Measurements from ENCODE around the gene FGF10.

The FGF10 gene

GRCh38 chr5:44334622-44335021, 54.6 kb downstream of the FGF10 start:
- TF ChIP-seq, protein P1, sequence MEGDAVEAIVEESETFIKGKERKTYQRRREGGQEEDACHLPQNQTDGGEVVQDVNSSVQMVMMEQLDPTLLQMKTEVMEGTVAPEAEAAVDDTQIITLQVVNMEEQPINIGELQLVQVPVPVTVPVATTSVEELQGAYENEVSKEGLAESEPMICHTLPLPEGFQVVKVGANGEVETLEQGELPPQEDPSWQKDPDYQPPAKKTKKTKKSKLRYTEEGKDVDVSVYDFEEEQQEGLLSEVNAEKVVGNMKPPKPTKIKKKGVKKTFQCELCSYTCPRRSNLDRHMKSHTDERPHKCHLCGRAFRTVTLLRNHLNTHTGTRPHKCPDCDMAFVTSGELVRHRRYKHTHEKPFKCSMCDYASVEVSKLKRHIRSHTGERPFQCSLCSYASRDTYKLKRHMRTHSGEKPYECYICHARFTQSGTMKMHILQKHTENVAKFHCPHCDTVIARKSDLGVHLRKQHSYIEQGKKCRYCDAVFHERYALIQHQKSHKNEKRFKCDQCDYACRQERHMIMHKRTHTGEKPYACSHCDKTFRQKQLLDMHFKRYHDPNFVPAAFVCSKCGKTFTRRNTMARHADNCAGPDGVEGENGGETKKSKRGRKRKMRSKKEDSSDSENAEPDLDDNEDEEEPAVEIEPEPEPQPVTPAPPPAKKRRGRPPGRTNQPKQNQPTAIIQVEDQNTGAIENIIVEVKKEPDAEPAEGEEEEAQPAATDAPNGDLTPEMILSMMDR (conservative IDR thresholded peaks at IDR 0.05; ENCODE audit: control insufficient read depth, insufficient read depth, low read depth, low read length), result no peak

DNA sequence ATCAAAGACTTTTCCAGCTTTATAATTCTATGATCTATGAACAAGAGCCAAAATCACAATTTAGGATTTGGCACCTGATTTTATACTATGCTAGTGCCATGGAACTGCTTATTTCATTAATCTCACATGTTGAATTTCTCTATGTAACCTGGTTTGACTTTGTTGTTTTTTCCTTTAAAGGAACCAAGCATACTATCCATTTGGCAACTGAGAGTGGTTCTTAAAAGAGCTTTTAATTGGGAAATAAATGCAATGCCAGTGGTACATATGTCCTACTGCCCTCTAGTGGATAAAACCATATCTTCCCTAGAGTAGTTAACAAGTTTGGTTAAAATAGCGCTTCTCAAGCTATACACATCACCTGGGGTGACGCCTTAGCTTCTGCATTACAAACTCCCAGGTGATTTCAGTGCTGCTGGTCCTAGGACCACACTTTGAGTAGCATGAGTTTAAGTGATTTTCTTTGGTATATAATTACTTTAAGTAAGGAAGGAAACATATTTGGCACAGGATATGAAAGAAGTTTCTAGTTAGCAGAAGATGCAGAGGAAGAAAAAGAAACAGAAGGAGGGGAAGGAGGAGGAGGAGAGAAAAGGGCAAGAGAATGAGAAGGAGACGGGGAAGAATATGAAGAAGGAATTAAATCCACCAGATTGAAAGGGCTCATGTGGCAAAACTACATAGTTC, 56.8 kb downstream of the FGF10 start:
- TF ChIP-seq, protein P1 (conservative IDR thresholded peaks at IDR 0.05; ENCODE audit: control insufficient read depth, insufficient read depth, low read depth, low read length), result peak; percentile 74
- peak; percentile 74 for DNase-seq (ENCODE audit: low read depth)
- no peak overlapping the region for H3K4me3 ChIP-seq (ENCODE audit: control insufficient read depth, low read depth, low read length)

More at GRCh38 chr5:44334622-44335021, 54.6 kb downstream of the FGF10 start:
- DNase-seq (ENCODE audit: low read depth), result no peak
- no peak overlapping the region for H3K4me3 ChIP-seq (ENCODE audit: control insufficient read depth, low read depth, low read length)

- no peak for DNase-seq (ENCODE audit: low read depth)
- H3K4me3 ChIP-seq (ENCODE audit: control insufficient read depth, low read depth, low read length), result no peak overlapping the region
- TF ChIP-seq, protein P1 (conservative IDR thresholded peaks at IDR 0.05; ENCODE audit: control insufficient read depth, insufficient read depth, low read depth, low read length), result no peak
Measured at GRCh38 chr5:44331471-44332050, 57.7 kb downstream of the FGF10 start.

GRCh38 chr5:44329716-44330115, 59.5 kb downstream of the FGF10 start:
- no peak overlapping the region for H3K4me3 ChIP-seq (ENCODE audit: control insufficient read depth, low read depth, low read length)
- TF ChIP-seq, protein P1 (conservative IDR thresholded peaks at IDR 0.05; ENCODE audit: control insufficient read depth, insufficient read depth, low read depth, low read length), result no peak
- no peak for DNase-seq (ENCODE audit: low read depth)

- TF ChIP-seq, protein P1 (conservative IDR thresholded peaks at IDR 0.05; ENCODE audit: control insufficient read depth, insufficient read depth, low read depth, low read length), result no peak
- peak; percentile 7 for DNase-seq (ENCODE audit: low read depth)
- no peak overlapping the region for H3K4me3 ChIP-seq (ENCODE audit: control insufficient read depth, low read depth, low read length)
Measured at GRCh38 chr5:44321144-44321725, 68.0 kb downstream of the FGF10 start.

GRCh38 chr5:44320188-44320587, 69.0 kb downstream of the FGF10 start:
- no peak overlapping the region for H3K4me3 ChIP-seq (ENCODE audit: control insufficient read depth, low read depth, low read length)
- TF ChIP-seq, protein P1 (conservative IDR thresholded peaks at IDR 0.05; ENCODE audit: control insufficient read depth, insufficient read depth, low read depth, low read length), result no peak
- no peak for DNase-seq (ENCODE audit: low read depth)

Data from fibroblast of mammary gland (primary cell).